GM13977 (cell line): ENCODE data around the gene LYPD4.
A peak's percentile ranks its signal among the peaks of the same experiment; 100 is the strongest.

Source experiments
- DNase-seq: peaks from one replicate; pipeline ENCODE4 v3.0.0; 2012; ENCODE audit warnings: low spot score
- CTCF ChIP-seq: IDR thresholded peaks from 2 replicates; pipeline ENCODE4 v1.5.1; 2012; ENCODE audit warnings: mild to moderate bottlenecking, control low read depth; ENCODE audit not compliant: insufficient read depth; ENCODE audit errors: extremely low read depth, missing control alignments
- in situ Hi-C: fragments of 300-500 bp; cut with MboI; formaldehyde crosslinking; loops from one replicate; pipeline ENCODE4 v1.12.0; 2022; ENCODE audit warnings: low sequenced_read_pairs, low pct_unique_long_range_greater_than_20kb, mixed read lengths, inconsistent platforms; ENCODE audit not compliant: unreplicated experiment

Gene LYPD4

DNA sequence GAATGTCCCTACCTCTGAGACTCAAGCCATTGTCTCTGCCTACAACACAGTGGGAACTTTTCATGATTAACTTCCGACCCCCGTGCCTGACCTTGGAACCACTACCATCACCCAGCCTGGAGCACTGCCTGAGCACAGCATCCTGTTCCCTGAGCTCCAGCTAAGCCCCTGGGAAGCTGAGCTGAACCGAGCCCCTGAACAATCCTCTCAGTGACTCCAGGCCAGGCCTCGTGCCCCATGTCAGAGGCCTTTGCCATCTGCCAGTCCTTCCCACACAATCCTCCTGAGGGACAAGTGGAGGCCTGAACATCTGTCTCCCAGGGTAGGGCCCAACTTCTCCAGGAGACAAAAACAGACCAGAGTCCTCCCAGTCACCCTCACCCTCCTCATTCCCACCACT, 30.6 kb downstream of the LYPD4 start:
- in situ Hi-C loops: no loop called here

GRCh38 chr19:41811981-41812380, 32.5 kb downstream of the LYPD4 start:
- in situ Hi-C loops: no loop called here
- TF ChIP-seq CTCF: no peak
- DNase-seq: no peak

More for the DNA sequence above, 30.6 kb downstream of the LYPD4 start:
- no peak for TF ChIP-seq CTCF
- DNase-seq: no peak

GRCh38 chr19:41811036-41811435, 33.4 kb downstream of the LYPD4 start:
- DNase-seq: peak; percentile 9
- in situ Hi-C loops: no loop called here
- no peak for TF ChIP-seq CTCF

GRCh38 chr19:41810301-41810700, 34.2 kb downstream of the LYPD4 start:
- TF ChIP-seq CTCF: no peak
- no peak for DNase-seq
- in situ Hi-C loops: no loop called here

GRCh38 chr19:41808663-41809566, 35.6 kb downstream of the LYPD4 start:
- no peak for TF ChIP-seq CTCF
- in situ Hi-C loops: no loop called here
- DNase-seq: no peak

DNA sequence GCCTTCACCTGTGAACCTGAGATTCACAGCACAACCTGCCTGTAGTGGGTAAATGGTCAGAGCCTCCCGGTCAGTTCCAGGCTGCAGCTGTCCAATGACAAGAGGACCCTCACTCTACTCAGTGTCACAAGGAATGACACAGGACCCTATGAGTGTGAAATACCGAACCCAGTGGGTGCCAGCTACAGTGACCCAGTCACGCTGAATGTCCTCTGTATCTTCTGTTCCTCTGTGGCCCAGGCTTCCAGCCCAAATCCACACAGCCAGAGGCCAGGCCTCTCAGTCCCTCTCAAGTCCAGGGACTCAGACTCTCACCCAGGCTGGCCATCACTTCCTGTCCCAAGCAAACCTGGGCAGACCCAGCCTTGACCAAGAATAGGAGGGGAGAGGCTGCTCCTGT, 37.3 kb downstream of the LYPD4 start:
- TF ChIP-seq CTCF: no peak
- DNase-seq: no peak
- in situ Hi-C loops: no loop called here

GRCh38 chr19:41804336-41804735, 40.1 kb downstream of the LYPD4 start:
- in situ Hi-C loops: no loop called here
- no peak for TF ChIP-seq CTCF
- no peak for DNase-seq
